Hepatocyte (in vitro differentiated cells): ENCODE data around the gene IL2RA.

Experiments used
- CTCF ChIP-seq: fragments of 200-600 bp; sonication (generic); IDR thresholded peaks from 2 replicates; pipeline ENCODE4 v1.5.1; 2016; ENCODE audit warnings: antibody characterized with exemption, mild to moderate bottlenecking; ENCODE audit not compliant: poor library complexity
- EZH2 ChIP-seq: fragments of 200-600 bp; sonication (generic); IDR thresholded peaks from 2 replicates; pipeline ENCODE4 v1.6.1; 2016; ENCODE audit warnings: antibody characterized with exemption, mild to moderate bottlenecking, borderline replicate concordance
- EZH2phosphoT487 ChIP-seq: fragments of 200-600 bp; sonication (generic); IDR thresholded peaks from one replicate; pipeline ENCODE4 v1.6.1; 2018; ENCODE audit warnings: antibody characterized with exemption, mild to moderate bottlenecking, low read depth, moderate library complexity; ENCODE audit not compliant: unreplicated experiment, severe bottlenecking

- no peak for TF ChIP-seq CTCF
- TF ChIP-seq EZH2: no peak
- TF ChIP-seq EZH2phosphoT487: no peak
These were observed 38.4 kb downstream of the IL2RA start for GRCh38 chr10:6023661-6024333.
